ENCODE measurements around the gene BLVRA.
"Not testable (repeated sequence)": the region's sequence is repeated elsewhere in the genome, so short reads cannot be mapped to it uniquely, and the experiment has no call there.

Gene BLVRA

GRCh38 chr7:43729214-43729923 lies 29.1 kb upstream of the BLVRA start, which contains the start of gene COA1:
COA1 (minus strand) TSS chr7:43729523; CDS start chr7:43648614, 80,909 bp downstream.
- no peaks in the 10 kb centered on the region for H3K9me3 ChIP-seq (ENCODE audit: insufficient read depth, low read depth, low read length)
- WGBS = under 1% methylated on average over 66 of the region's 66 CpGs
- H3K27ac ChIP-seq (ENCODE audit: low read depth, low read length) = peak within 1 kb of the TSS; percentile 71

GRCh38 chr7:43729924-43730248 lies 28.6 kb upstream of the BLVRA start:
- peak overlapping the region; percentile 71; the same call in 1 of the 2 replicates for H3K27ac ChIP-seq (ENCODE audit: low read depth, low read length)
- no peaks in the 10 kb centered on the region for H3K27me3 ChIP-seq (ENCODE audit: insufficient read depth, low read length)

More at GRCh38 chr7:43729214-43729923, 29.1 kb upstream of the BLVRA start, which contains the start of gene COA1:
- peak within 1 kb of the TSS; percentile 91 for H3K9ac ChIP-seq (ENCODE audit: low read depth, low read length)
- no peaks in the 10 kb centered on the region for H3K27me3 ChIP-seq (ENCODE audit: insufficient read depth, low read length)
- H3K36me3 ChIP-seq (ENCODE audit: insufficient read depth, low read length) = no peaks in the 10 kb centered on the region
- peak within 1 kb of the TSS; percentile 94 for H3K4me3 ChIP-seq (ENCODE audit: low read length)
- peaks cover 6% of the 10 kb centered on the region; the same call in 1 of the 2 replicates for H3K4me1 ChIP-seq (ENCODE audit: insufficient read depth, low read length)

GRCh38 chr7:43731494-43731893 lies 27.0 kb upstream of the BLVRA start:
- H3K4me1 ChIP-seq (ENCODE audit: insufficient read depth, low read length); H3K36me3 ChIP-seq (ENCODE audit: insufficient read depth, low read length); H3K4me3 ChIP-seq (ENCODE audit: low read length); H3K27ac ChIP-seq (ENCODE audit: low read depth, low read length); H3K9me3 ChIP-seq (ENCODE audit: insufficient read depth, low read depth, low read length); H3K27me3 ChIP-seq (ENCODE audit: insufficient read depth, low read length); H3K9ac ChIP-seq (ENCODE audit: low read depth, low read length): not testable (repeated sequence)
- WGBS = 81% methylated on average over 3 of the region's 3 CpGs

More at GRCh38 chr7:43729924-43730248, 28.6 kb upstream of the BLVRA start:
- H3K4me1 ChIP-seq (ENCODE audit: insufficient read depth, low read length) = peaks cover 6% of the 10 kb centered on the region; the same call in 1 of the 2 replicates
- 31% methylated on average over 3 of the region's 4 CpGs for WGBS
- H3K4me3 ChIP-seq (ENCODE audit: low read length) = peak overlapping the region; percentile 94
- no peaks in the 10 kb centered on the region for H3K9me3 ChIP-seq (ENCODE audit: insufficient read depth, low read depth, low read length)
- H3K36me3 ChIP-seq (ENCODE audit: insufficient read depth, low read length) = no peaks in the 10 kb centered on the region
- peak overlapping the region; percentile 91 for H3K9ac ChIP-seq (ENCODE audit: low read depth, low read length)

- H3K27me3 ChIP-seq (ENCODE audit: insufficient read depth, low read length); H3K4me1 ChIP-seq (ENCODE audit: insufficient read depth, low read length); H3K36me3 ChIP-seq (ENCODE audit: insufficient read depth, low read length); H3K27ac ChIP-seq (ENCODE audit: low read depth, low read length); H3K9ac ChIP-seq (ENCODE audit: low read depth, low read length); H3K4me3 ChIP-seq (ENCODE audit: low read length); H3K9me3 ChIP-seq (ENCODE audit: insufficient read depth, low read depth, low read length): not testable (repeated sequence)
- WGBS = 89% methylated on average over 14 of the region's 18 CpGs
These were observed 23.7 kb upstream of the BLVRA start for GRCh38 chr7:43734575-43735332.

GRCh38 chr7:43735403-43735801 lies 23.1 kb upstream of the BLVRA start:
- H3K4me1 ChIP-seq (ENCODE audit: insufficient read depth, low read length) = no peaks in the 10 kb centered on the region
- H3K4me3 ChIP-seq (ENCODE audit: low read length) = no peak overlapping the region

GRCh38 chr7:43735802-43736603 lies 22.5 kb upstream of the BLVRA start:
- no peaks in the 10 kb centered on the region for H3K27me3 ChIP-seq (ENCODE audit: insufficient read depth, low read length)
- H3K9ac ChIP-seq (ENCODE audit: low read depth, low read length) = no peak overlapping the region
- no peak overlapping the region for H3K27ac ChIP-seq (ENCODE audit: low read depth, low read length)
- H3K4me1 ChIP-seq (ENCODE audit: insufficient read depth, low read length) = no peaks in the 10 kb centered on the region
- WGBS = 77% methylated on average over 2 of the region's 2 CpGs
- no peak overlapping the region for H3K4me3 ChIP-seq (ENCODE audit: low read length)
- H3K9me3 ChIP-seq (ENCODE audit: insufficient read depth, low read depth, low read length) = no peaks in the 10 kb centered on the region
- no peaks in the 10 kb centered on the region for H3K36me3 ChIP-seq (ENCODE audit: insufficient read depth, low read length)

More at GRCh38 chr7:43735403-43735801, 23.1 kb upstream of the BLVRA start:
- H3K9me3 ChIP-seq (ENCODE audit: insufficient read depth, low read depth, low read length) = no peaks in the 10 kb centered on the region
- H3K27me3 ChIP-seq (ENCODE audit: insufficient read depth, low read length) = no peaks in the 10 kb centered on the region
- H3K27ac ChIP-seq (ENCODE audit: low read depth, low read length) = no peak overlapping the region
- H3K36me3 ChIP-seq (ENCODE audit: insufficient read depth, low read length) = no peaks in the 10 kb centered on the region
- WGBS = no CpG with 5 or more reads among the region's 1 CpG
- H3K9ac ChIP-seq (ENCODE audit: low read depth, low read length) = no peak overlapping the region

- no peaks in the 10 kb centered on the region for H3K27me3 ChIP-seq (ENCODE audit: insufficient read depth, low read length)
- no peaks in the 10 kb centered on the region for H3K4me1 ChIP-seq (ENCODE audit: insufficient read depth, low read length)
- H3K9ac ChIP-seq (ENCODE audit: low read depth, low read length) = no peak overlapping the region
- no peak overlapping the region for H3K4me3 ChIP-seq (ENCODE audit: low read length)
- H3K36me3 ChIP-seq (ENCODE audit: insufficient read depth, low read length) = no peaks in the 10 kb centered on the region
- H3K9me3 ChIP-seq (ENCODE audit: insufficient read depth, low read depth, low read length) = no peaks in the 10 kb centered on the region
- WGBS = 95% methylated on average over 6 of the region's 6 CpGs
- no peak overlapping the region for H3K27ac ChIP-seq (ENCODE audit: low read depth, low read length)
These were observed 20.9 kb upstream of the BLVRA start for GRCh38 chr7:43737467-43738127.

- no peaks in the 10 kb centered on the region for H3K9me3 ChIP-seq (ENCODE audit: insufficient read depth, low read depth, low read length)
- H3K27ac ChIP-seq (ENCODE audit: low read depth, low read length) = no peak overlapping the region
- H3K4me1 ChIP-seq (ENCODE audit: insufficient read depth, low read length) = no peaks in the 10 kb centered on the region
- H3K36me3 ChIP-seq (ENCODE audit: insufficient read depth, low read length) = no peaks in the 10 kb centered on the region
- H3K27me3 ChIP-seq (ENCODE audit: insufficient read depth, low read length) = no peaks in the 10 kb centered on the region
- no peak overlapping the region for H3K4me3 ChIP-seq (ENCODE audit: low read length)
- H3K9ac ChIP-seq (ENCODE audit: low read depth, low read length) = no peak overlapping the region
These were observed 15.8 kb upstream of the BLVRA start for GRCh38 chr7:43742692-43743091.

GRCh38 chr7:43747328-43748105 lies 11.0 kb upstream of the BLVRA start:
- 95% methylated on average over 7 of the region's 9 CpGs for WGBS
- H3K27me3 ChIP-seq (ENCODE audit: insufficient read depth, low read length) = no peaks in the 10 kb centered on the region
- no peaks in the 10 kb centered on the region for H3K36me3 ChIP-seq (ENCODE audit: insufficient read depth, low read length)
- H3K9me3 ChIP-seq (ENCODE audit: insufficient read depth, low read depth, low read length) = no peaks in the 10 kb centered on the region
- no peak overlapping the region for H3K9ac ChIP-seq (ENCODE audit: low read depth, low read length)
- no peak overlapping the region for H3K27ac ChIP-seq (ENCODE audit: low read depth, low read length)
- no peak overlapping the region for H3K4me3 ChIP-seq (ENCODE audit: low read length)
- no peaks in the 10 kb centered on the region for H3K4me1 ChIP-seq (ENCODE audit: insufficient read depth, low read length)

GRCh38 chr7:43749383-43749940 lies 9.0 kb upstream of the BLVRA start:
- Histone ChIP-seq H3K4me3 (ENCODE audit: low read length) (no peak overlapping the region), H3K9ac (ENCODE audit: low read depth, low read length) (no peak overlapping the region), H3K9me3 (ENCODE audit: insufficient read depth, low read depth, low read length) (no peaks in the 10 kb centered on the region), H3K4me1 (ENCODE audit: insufficient read depth, low read length) (no peaks in the 10 kb centered on the region), H3K27me3 (ENCODE audit: insufficient read depth, low read length) (no peaks in the 10 kb centered on the region), H3K36me3 (ENCODE audit: insufficient read depth, low read length) (no peaks in the 10 kb centered on the region), H3K27ac (ENCODE audit: low read depth, low read length) (no peak overlapping the region)
- 78% methylated on average over 5 of the region's 5 CpGs for WGBS

All from HUES64 (cell line).